Natural killer cell treated with Interleukin-12 subunit alpha and Interleukin-12 subunit beta and Interleukin-15 and Interleukin-18, amount 100 ng/mL, for 72 hours (primary cell): Measurements from ENCODE around the gene KCNK3. TPM values are rescaled to one million over a fixed set of nuclear protein-coding genes. Genes with fewer than 3 reads are reported as not detected.

Experiments used
- ATAC-seq, 2 donors: fragments of 150-1000 bp; cut with Tn5 transposase in 1 of 2; sonication (Bioruptor Pico), chemical (Tn5 transposase) in 1 of 2; 2 replicates each; pipeline ENCODE4 v1.10.0; 2021
- DNase-seq: peaks from one replicate; pipeline ENCODE4 v3.0.0; 2022; ENCODE audit warnings: low spot score
- H3K27ac Mint-ChIP-seq, 2 donors: 1 replicate in 1 of 2; 2 replicates in 1 of 2; pipeline ENCODE4 v1.8.0; 2022; ENCODE audit warnings: mixed read lengths in 2 of 2, mild to moderate bottlenecking in 1 of 2, moderate library complexity in 1 of 2
- H3K27me3 Mint-ChIP-seq, 2 donors: 1 replicate in 1 of 2; 2 replicates in 1 of 2; pipeline ENCODE4 v1.8.0; 2022; ENCODE audit warnings: mixed read lengths in 2 of 2
- H3K36me3 Mint-ChIP-seq: one replicate; pipeline ENCODE4 v1.8.0; 2022; ENCODE audit warnings: mixed read lengths
- H3K4me1 Mint-ChIP-seq, 2 donors: 1 replicate in 1 of 2; 2 replicates in 1 of 2; pipeline ENCODE4 v1.8.0; 2022; ENCODE audit warnings: low read depth in 2 of 2, mixed read lengths in 2 of 2, mild to moderate bottlenecking in 1 of 2
- H3K4me3 Mint-ChIP-seq: one replicate; pipeline ENCODE4 v1.8.0; 2022; ENCODE audit warnings: mixed read lengths
- H3K9me3 Mint-ChIP-seq: 2 replicates; pipeline ENCODE4 v1.8.0; 2022; ENCODE audit warnings: mixed read lengths
- total RNA-seq, 2 donors: library from RNA; stranded (reverse); gene quantifications; one replicate each; pipeline ENCODE4 v1.2.3, GENCODE V29; 2022

Gene KCNK3
- not detected for total RNA-seq

GRCh38 chr2:26692279-26692896 is at the start of gene KCNK3:
TSS of gene KCNK3 (plus strand) at chr2:26692722. CDS start at chr2:26692876, 154 bp downstream.
- Mint-ChIP-seq H3K36me3 (peaks cover 7% of the 10 kb centered on the region), H3K9me3 (no peaks in the 10 kb centered on the region), H3K4me3 (no peak within 1 kb of the TSS), H3K27ac (no peak within 1 kb of the TSS), H3K27me3 (peaks cover 50 to 65% of the 10 kb centered on the region in 2 donors), H3K4me1 (peaks cover 0 to 9% of the 10 kb centered on the region in 2 donors)
- ATAC-seq (peak; percentile 67 to 80), DNase-seq (no peak)

GRCh38 chr2:26644188-26644835 is 48.2 kb upstream of the KCNK3 start:
- no peak for ATAC-seq
- H3K36me3 Mint-ChIP-seq = no peaks in the 10 kb centered on the region
- H3K27ac Mint-ChIP-seq = no peak overlapping the region
- H3K4me1 Mint-ChIP-seq = peaks cover 6 to 11% of the 10 kb centered on the region in 2 donors
- DNase-seq = no peak
- peaks cover 20 to 50% of the 10 kb centered on the region in 2 donors for H3K27me3 Mint-ChIP-seq
- no peak overlapping the region for H3K4me3 Mint-ChIP-seq
- H3K9me3 Mint-ChIP-seq = no peaks in the 10 kb centered on the region

- H3K27ac Mint-ChIP-seq = no peak overlapping the region
- H3K4me1 Mint-ChIP-seq = peaks cover 5 to 6% of the 10 kb centered on the region in 2 donors
- H3K4me3 Mint-ChIP-seq = no peak overlapping the region
- peaks cover 29 to 62% of the 10 kb centered on the region in 2 donors for H3K27me3 Mint-ChIP-seq
- H3K36me3 Mint-ChIP-seq = no peaks in the 10 kb centered on the region
- ATAC-seq = no peak
- no peak for DNase-seq
- H3K9me3 Mint-ChIP-seq = no peaks in the 10 kb centered on the region
Observed at GRCh38 chr2:26645762-26646161, 46.8 kb upstream of the KCNK3 start.

GRCh38 chr2:26646986-26647672 is 45.4 kb upstream of the KCNK3 start:
- H3K27ac Mint-ChIP-seq = no peak overlapping the region
- DNase-seq (no peak), ATAC-seq (peak in 1 of 2 donors; percentile 45)
- no peaks in the 10 kb centered on the region for H3K9me3 Mint-ChIP-seq
- H3K36me3 Mint-ChIP-seq = no peaks in the 10 kb centered on the region
- peaks cover 5 to 6% of the 10 kb centered on the region in 2 donors for H3K4me1 Mint-ChIP-seq
- H3K4me3 Mint-ChIP-seq = no peak overlapping the region
- H3K27me3 Mint-ChIP-seq = peaks cover 29 to 63% of the 10 kb centered on the region in 2 donors

GRCh38 chr2:26647981-26648380 is 44.5 kb upstream of the KCNK3 start:
- no peak overlapping the region for H3K27ac Mint-ChIP-seq
- DNase-seq (no peak), ATAC-seq (peak in 1 of 2 donors; percentile 44)
- H3K36me3 Mint-ChIP-seq = no peaks in the 10 kb centered on the region
- H3K4me3 Mint-ChIP-seq = no peak overlapping the region
- peaks cover 5 to 6% of the 10 kb centered on the region in 2 donors for H3K4me1 Mint-ChIP-seq
- H3K27me3 Mint-ChIP-seq = peaks cover 29 to 59% of the 10 kb centered on the region in 2 donors
- H3K9me3 Mint-ChIP-seq = no peaks in the 10 kb centered on the region

- H3K27me3 Mint-ChIP-seq = peaks cover 29 to 55% of the 10 kb centered on the region in 2 donors
- no peak for ATAC-seq
- DNase-seq = no peak
- H3K36me3 Mint-ChIP-seq = no peaks in the 10 kb centered on the region
- H3K27ac Mint-ChIP-seq = no peak overlapping the region
- peaks cover 5 to 6% of the 10 kb centered on the region in 2 donors for H3K4me1 Mint-ChIP-seq
- no peak overlapping the region for H3K4me3 Mint-ChIP-seq
- no peaks in the 10 kb centered on the region for H3K9me3 Mint-ChIP-seq
Observed at GRCh38 chr2:26648516-26648915, 44.0 kb upstream of the KCNK3 start.

GRCh38 chr2:26649322-26649721 is 43.2 kb upstream of the KCNK3 start:
- Mint-ChIP-seq H3K27me3 (peaks cover 25 to 51% of the 10 kb centered on the region in 2 donors), H3K27ac (no peak overlapping the region), H3K9me3 (no peaks in the 10 kb centered on the region), H3K4me3 (no peak overlapping the region), H3K4me1 (peaks cover 2 to 4% of the 10 kb centered on the region in 2 donors), H3K36me3 (no peaks in the 10 kb centered on the region)
- ATAC-seq = no peak
- DNase-seq = no peak

- Mint-ChIP-seq H3K36me3 (no peaks in the 10 kb centered on the region), H3K4me3 (no peak overlapping the region), H3K9me3 (no peaks in the 10 kb centered on the region), H3K27ac (no peak overlapping the region), H3K4me1 (peaks cover 0 to 6% of the 10 kb centered on the region in 2 donors), H3K27me3 (peaks cover 20 to 43% of the 10 kb centered on the region in 2 donors)
- ATAC-seq (no peak), DNase-seq (no peak)
Observed at GRCh38 chr2:26649992-26650712, 42.4 kb upstream of the KCNK3 start.

GRCh38 chr2:26650713-26651469 is 41.6 kb upstream of the KCNK3 start:
- ATAC-seq = no peak
- Mint-ChIP-seq H3K36me3 (no peaks in the 10 kb centered on the region), H3K27ac (no peak overlapping the region), H3K9me3 (no peaks in the 10 kb centered on the region), H3K4me1 (peaks cover 0 to 6% of the 10 kb centered on the region in 2 donors), H3K27me3 (peaks cover 16 to 35% of the 10 kb centered on the region in 2 donors), H3K4me3 (no peak overlapping the region)
- DNase-seq = no peak

GRCh38 chr2:26651470-26651771 is 41.1 kb upstream of the KCNK3 start:
- H3K9me3 Mint-ChIP-seq = no peaks in the 10 kb centered on the region
- peaks cover 0 to 6% of the 10 kb centered on the region in 2 donors for H3K4me1 Mint-ChIP-seq
- DNase-seq (no peak), ATAC-seq (no peak)
- peaks cover 16 to 30% of the 10 kb centered on the region in 2 donors for H3K27me3 Mint-ChIP-seq
- no peak overlapping the region for H3K27ac Mint-ChIP-seq
- H3K36me3 Mint-ChIP-seq = no peaks in the 10 kb centered on the region
- H3K4me3 Mint-ChIP-seq = no peak overlapping the region

- peaks cover 16 to 26% of the 10 kb centered on the region in 2 donors for H3K27me3 Mint-ChIP-seq
- peaks cover 0 to 6% of the 10 kb centered on the region in 2 donors for H3K4me1 Mint-ChIP-seq
- ATAC-seq (no peak), DNase-seq (no peak)
- no peak overlapping the region for H3K27ac Mint-ChIP-seq
- H3K4me3 Mint-ChIP-seq = no peak overlapping the region
- H3K9me3 Mint-ChIP-seq = no peaks in the 10 kb centered on the region
- no peaks in the 10 kb centered on the region for H3K36me3 Mint-ChIP-seq
Observed at GRCh38 chr2:26651799-26652198, 40.7 kb upstream of the KCNK3 start.

GRCh38 chr2:26652361-26653041 is 40.0 kb upstream of the KCNK3 start:
- no peak for DNase-seq
- no peak overlapping the region for H3K4me3 Mint-ChIP-seq
- peaks cover 0 to 6% of the 10 kb centered on the region in 2 donors for H3K4me1 Mint-ChIP-seq
- peaks cover 15 to 20% of the 10 kb centered on the region in 2 donors for H3K27me3 Mint-ChIP-seq
- no peak overlapping the region for H3K27ac Mint-ChIP-seq
- H3K36me3 Mint-ChIP-seq = no peaks in the 10 kb centered on the region
- ATAC-seq = no peak
- H3K9me3 Mint-ChIP-seq = no peaks in the 10 kb centered on the region
